Mesendoderm (in vitro differentiated cells): Measurements from ENCODE around the gene SPDYE5. TPM values are rescaled to one million over a fixed set of nuclear protein-coding genes. Genes with fewer than 3 reads are reported as not detected.
A peak's percentile ranks its signal among the peaks of the same experiment; 100 is the strongest.
"Not testable (repeated sequence)": the region's sequence is repeated elsewhere in the genome, so short reads cannot be mapped to it uniquely, and the experiment has no call there.

Experiments used
- DNase-seq: peaks from one replicate; pipeline ENCODE4 v3.0.0; 2013
- H2AK5ac ChIP-seq: 2 replicates; pipeline ENCODE4 v1.6.1; 2013; ENCODE audit warnings: low read length, inconsistent platforms
- H2BK120ac ChIP-seq: 2 replicates; pipeline ENCODE4 v1.6.1; 2013; ENCODE audit warnings: low read depth, mild to moderate bottlenecking, low read length, moderate library complexity, mixed read lengths
- H2BK15ac ChIP-seq: replicated peaks from 2 replicates; pipeline ENCODE4 v1.6.1; 2013; ENCODE audit warnings: low read depth, mild to moderate bottlenecking, moderate library complexity
- H2BK5ac ChIP-seq: 2 replicates; pipeline ENCODE4 v1.6.1; 2013; ENCODE audit warnings: low read length, inconsistent platforms
- H3K18ac ChIP-seq: 2 replicates; pipeline ENCODE4 v1.6.1; 2013; ENCODE audit warnings: mild to moderate bottlenecking, low read length, mixed read lengths
- H3K23ac ChIP-seq: one replicate; pipeline ENCODE4 v1.6.1; 2013; ENCODE audit warnings: low read length
- H3K27ac ChIP-seq: 2 replicates; pipeline ENCODE4 v1.5.1; 2013; ENCODE audit warnings: low read depth, mild to moderate bottlenecking, inconsistent platforms, low read length, moderate library complexity
- H3K27me3 ChIP-seq: 2 replicates; pipeline ENCODE4 v1.6.1; 2013; ENCODE audit warnings: low read length, control low read depth, mild to moderate bottlenecking, inconsistent platforms; ENCODE audit not compliant: insufficient read depth, poor library complexity
- H3K36me3 ChIP-seq: 2 replicates; pipeline ENCODE4 v1.6.1; 2013; ENCODE audit warnings: low read length, inconsistent platforms; ENCODE audit not compliant: control insufficient read depth, insufficient read depth
- H3K4ac ChIP-seq: one replicate; pipeline ENCODE4 v1.6.1; 2013; ENCODE audit warnings: low read depth, mild to moderate bottlenecking, low read length, moderate library complexity
- H3K4me1 ChIP-seq: 2 replicates; pipeline ENCODE4 v1.6.1; 2013; ENCODE audit warnings: low read depth, low read length, inconsistent platforms; ENCODE audit not compliant: control insufficient read depth
- H3K4me2 ChIP-seq: 2 replicates; pipeline ENCODE4 v1.6.1; 2013; ENCODE audit warnings: low read length
- H3K4me3 ChIP-seq: 2 replicates; pipeline ENCODE4 v1.5.1; 2013; ENCODE audit warnings: mild to moderate bottlenecking, low read length
- H3K56ac ChIP-seq: one replicate; pipeline ENCODE4 v1.6.1; 2013; ENCODE audit warnings: low read length
- H3K79me1 ChIP-seq: 2 replicates; pipeline ENCODE4 v1.6.1; 2013; ENCODE audit warnings: low read length, inconsistent platforms
- H3K79me2 ChIP-seq: 2 replicates; pipeline ENCODE4 v1.6.1; 2013; ENCODE audit warnings: mild to moderate bottlenecking, low read length; ENCODE audit not compliant: control insufficient read depth, insufficient read depth
- H3K9ac ChIP-seq: 2 replicates; pipeline ENCODE4 v1.6.1; 2013; ENCODE audit warnings: low read length, inconsistent platforms
- H4K5ac ChIP-seq: one replicate; pipeline ENCODE4 v1.6.1; 2013; ENCODE audit warnings: low read length
- H4K8ac ChIP-seq: one replicate; pipeline ENCODE4 v1.6.1; 2013; ENCODE audit warnings: low read depth, mild to moderate bottlenecking, control low read depth, low read length, moderate library complexity
- WGBS: extraction: QIAGEN DNeasy Blood & Tissue Kit; methylation state at CpG from one replicate; pipeline ENCODE4 v1.1.7; 2013; ENCODE audit warnings: low lambda C conversion rate, missing lambda C conversion rate; ENCODE audit not compliant: insufficient coverage; ENCODE audit errors: extremely low coverage; 5-methylcytosine and 5-hydroxymethylcytosine counted together
- polyA plus RNA-seq, 2 experiments: library from polyadenylated mRNA; stranded (reverse); fragments of 200-250 nt; gene quantifications; one replicate each; pipeline ENCODE4 v1.2.3, GENCODE V29; 2013

SPDYE5 gene, protein sequence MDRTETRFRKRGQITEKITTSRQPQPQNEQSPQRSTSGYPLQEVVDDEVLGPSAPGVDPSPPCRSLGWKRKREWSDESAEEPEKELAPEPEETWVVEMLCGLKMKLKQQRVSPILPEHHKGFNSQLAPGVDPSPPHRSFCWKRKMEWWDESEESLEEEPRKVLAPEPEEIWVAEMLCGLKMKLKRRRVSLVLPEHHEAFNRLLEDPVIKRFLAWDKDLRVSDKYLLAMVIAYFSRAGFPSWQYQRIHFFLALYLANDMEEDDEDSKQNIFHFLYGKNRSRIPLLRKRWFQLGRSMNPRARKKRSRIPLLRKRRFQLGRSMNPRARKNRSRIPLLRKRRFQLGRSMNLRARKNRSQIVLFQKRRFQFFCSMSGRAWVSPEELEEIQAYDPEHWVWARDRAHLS
- not detected for polyA plus RNA-seq (2013, experiment 1 of 2)
- not detected for polyA plus RNA-seq (2013, experiment 2 of 2)

DNA sequence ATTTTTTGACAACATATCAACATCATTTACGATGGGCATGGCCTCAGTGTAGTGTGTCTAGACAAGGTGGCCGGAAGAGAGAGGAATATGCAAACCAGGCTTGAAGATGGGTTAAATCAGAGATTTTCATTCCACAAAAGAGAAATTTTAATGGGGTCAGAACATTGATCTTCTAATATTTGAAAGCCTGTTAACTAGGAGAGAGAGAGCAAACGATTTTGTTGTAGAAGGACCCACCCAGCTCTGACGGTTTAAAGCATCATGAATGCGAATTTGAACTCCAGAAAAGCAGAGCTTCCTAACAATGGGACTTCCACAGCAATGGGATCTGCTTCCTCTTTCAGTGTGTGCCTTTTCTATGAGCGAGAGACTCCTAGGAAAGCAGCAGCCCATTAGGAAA lies at the start of gene SPDYE5:
SPDYE5 (plus strand) TSS at position 301 of the 400 bp plus-strand sequence. CDS start 1,728 bp downstream, outside the sequence.
- H3K27ac ChIP-seq, H2AK5ac ChIP-seq, H4K5ac ChIP-seq, H3K36me3 ChIP-seq, H4K8ac ChIP-seq, H3K4me2 ChIP-seq, H3K79me2 ChIP-seq, H3K4me1 ChIP-seq, H2BK120ac ChIP-seq, H3K4me3 ChIP-seq, H3K18ac ChIP-seq, H2BK5ac ChIP-seq, DNase-seq, H3K79me1 ChIP-seq, H3K23ac ChIP-seq, H3K27me3 ChIP-seq, H3K4ac ChIP-seq, H3K9ac ChIP-seq, H2BK15ac ChIP-seq, H3K56ac ChIP-seq: not testable (repeated sequence)
- WGBS, result no CpG with 5 or more reads among the region's 6 CpGs

DNA sequence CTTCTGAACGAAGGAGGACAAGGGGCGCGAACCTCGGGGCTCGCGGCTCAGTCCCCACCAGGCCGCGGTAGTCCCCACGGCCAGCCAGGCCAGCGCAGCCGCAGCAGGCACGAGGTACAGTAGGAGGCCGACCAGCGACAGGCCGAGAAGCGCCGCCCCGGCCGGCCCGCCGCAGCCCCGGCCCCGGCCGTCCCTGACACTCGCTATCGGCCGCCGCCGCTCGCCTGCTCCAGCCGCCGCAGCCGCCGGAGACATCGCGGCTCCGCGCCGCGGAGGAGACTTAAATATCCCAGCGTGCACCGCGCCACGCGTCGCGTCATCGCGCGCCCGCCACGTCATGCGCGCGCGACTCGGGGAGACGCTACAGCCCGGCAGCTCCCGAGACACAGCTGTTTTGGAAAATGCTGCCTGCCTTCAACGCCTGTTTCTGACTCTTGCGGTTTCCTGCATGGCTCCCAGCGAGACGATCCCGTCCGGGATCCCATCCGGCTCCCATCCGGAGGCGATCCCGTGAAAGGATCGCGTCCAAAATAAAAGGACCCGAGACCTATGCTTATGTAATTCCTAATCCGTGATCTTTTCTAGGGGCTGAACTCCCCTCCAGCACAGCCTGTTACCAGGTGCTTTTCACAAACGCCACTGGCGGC lies 49.5 kb upstream of the SPDYE5 start:
- DNase-seq, result peak; percentile 36

DNA sequence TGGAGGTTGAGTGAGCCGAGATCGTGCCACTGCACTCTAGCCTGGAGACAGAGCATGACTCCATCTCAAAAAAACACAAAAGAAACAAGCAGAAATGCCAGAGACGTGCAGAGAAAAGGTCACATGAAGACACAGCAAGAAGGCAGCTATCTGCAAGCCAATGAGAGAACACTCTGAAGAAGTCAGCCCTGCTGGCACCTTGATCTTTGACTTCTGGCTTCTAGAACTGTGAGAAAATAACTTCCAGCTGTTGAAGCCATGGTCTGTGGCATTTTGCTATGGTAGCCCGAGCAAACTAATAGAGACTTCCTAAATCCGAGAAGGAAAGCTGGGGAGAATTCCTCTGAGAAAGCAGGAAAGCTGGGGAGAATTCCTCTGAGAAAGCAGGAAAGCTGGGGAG lies 42.2 kb upstream of the SPDYE5 start:
- not testable (repeated sequence) for H3K4me2 ChIP-seq, H3K56ac ChIP-seq, H3K27me3 ChIP-seq, H4K8ac ChIP-seq, H3K36me3 ChIP-seq, H4K5ac ChIP-seq, H3K4me1 ChIP-seq, H2BK120ac ChIP-seq, H2BK15ac ChIP-seq, H3K18ac ChIP-seq, H3K27ac ChIP-seq, DNase-seq, H2BK5ac ChIP-seq, H3K79me2 ChIP-seq, H3K79me1 ChIP-seq, H2AK5ac ChIP-seq, H3K23ac ChIP-seq, H3K4me3 ChIP-seq, H3K9ac ChIP-seq, H3K4ac ChIP-seq
- no CpG with 5 or more reads among the region's 5 CpGs for WGBS

More for the DNA sequence above, 49.5 kb upstream of the SPDYE5 start:
- WGBS, result no CpG with 5 or more reads among the region's 76 CpGs
- not testable (repeated sequence) for H3K18ac ChIP-seq, H4K8ac ChIP-seq, H3K4me1 ChIP-seq, H2BK120ac ChIP-seq, H3K4ac ChIP-seq, H3K36me3 ChIP-seq, H3K27ac ChIP-seq, H3K27me3 ChIP-seq, H2AK5ac ChIP-seq, H2BK15ac ChIP-seq, H2BK5ac ChIP-seq, H3K79me2 ChIP-seq, H4K5ac ChIP-seq, H3K4me2 ChIP-seq, H3K79me1 ChIP-seq, H3K23ac ChIP-seq
- H3K56ac ChIP-seq, result peak overlapping the region; percentile 70
- peak overlapping the region; percentile 64 for H3K9ac ChIP-seq
- H3K4me3 ChIP-seq, result peak overlapping the region; percentile 48

DNA sequence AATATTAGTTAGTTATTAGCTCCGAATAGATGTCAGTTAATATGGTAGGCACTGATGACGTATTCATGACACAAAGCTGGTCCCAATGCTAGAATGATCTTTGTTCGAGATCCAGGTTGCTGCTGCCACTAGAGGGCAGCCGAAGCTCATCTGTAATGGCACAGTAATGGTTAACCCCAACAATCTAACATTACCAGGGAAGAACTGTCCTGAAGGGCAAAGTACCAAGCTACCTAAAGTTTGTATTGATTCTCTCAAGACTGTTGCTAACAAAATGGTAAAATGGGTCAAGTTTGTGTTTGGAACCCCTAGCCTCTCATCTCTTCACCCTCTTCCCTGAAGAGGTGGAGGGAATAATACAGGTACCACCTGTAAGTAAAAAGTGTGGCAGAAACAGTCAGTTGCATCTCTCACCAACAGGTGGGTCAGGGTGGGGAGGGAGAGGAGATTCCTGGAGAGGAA lies 39.6 kb upstream of the SPDYE5 start:
- not testable (repeated sequence) for H4K8ac ChIP-seq, H2BK120ac ChIP-seq, H3K4ac ChIP-seq, H3K79me2 ChIP-seq, H3K4me3 ChIP-seq, H3K56ac ChIP-seq, H3K36me3 ChIP-seq, H3K23ac ChIP-seq, H3K4me2 ChIP-seq, H3K18ac ChIP-seq, H2BK5ac ChIP-seq, H3K4me1 ChIP-seq, H3K79me1 ChIP-seq, H3K27me3 ChIP-seq, H2AK5ac ChIP-seq, H2BK15ac ChIP-seq, H3K27ac ChIP-seq, H3K9ac ChIP-seq, H4K5ac ChIP-seq
- peak; percentile 6 for DNase-seq
- no CpG with 5 or more reads among the region's 4 CpGs for WGBS

DNA sequence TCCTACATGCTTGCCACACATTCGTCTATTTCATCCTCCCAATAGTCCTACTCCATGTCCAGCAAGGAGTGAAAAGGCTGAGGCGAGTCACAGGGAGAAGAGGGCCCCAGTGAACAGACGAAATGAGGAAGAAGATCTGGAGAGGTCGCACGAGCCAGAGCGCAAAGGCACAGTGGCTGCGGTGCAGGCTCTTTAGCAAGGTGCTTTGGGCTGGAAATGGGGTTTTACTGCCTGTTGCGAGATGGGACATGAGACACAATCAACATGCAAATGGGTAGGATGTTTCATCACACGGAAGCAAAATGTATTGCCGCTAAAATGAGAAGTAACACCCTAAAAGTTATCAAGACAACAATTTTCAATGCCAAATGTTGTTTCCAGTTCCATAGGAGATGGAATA lies 35.7 kb upstream of the SPDYE5 start:
- H4K8ac ChIP-seq, H2AK5ac ChIP-seq, H2BK120ac ChIP-seq, H3K4ac ChIP-seq, H3K23ac ChIP-seq, H3K4me2 ChIP-seq, H3K79me2 ChIP-seq, H3K27ac ChIP-seq, H2BK5ac ChIP-seq, H4K5ac ChIP-seq, H3K4me1 ChIP-seq, H3K36me3 ChIP-seq, H3K18ac ChIP-seq, H3K79me1 ChIP-seq, H3K4me3 ChIP-seq, H2BK15ac ChIP-seq, H3K27me3 ChIP-seq, H3K56ac ChIP-seq, H3K9ac ChIP-seq, DNase-seq: not testable (repeated sequence)
- no CpG with 5 or more reads among the region's 10 CpGs for whole genome bisulfite sequencing
